B cell (primary cell): ENCODE data around the gene RPTOR. TPM values are rescaled to one million over a fixed set of nuclear protein-coding genes. Genes with fewer than 3 reads are reported as not detected.

Experiments
- ATAC-seq: fragments of 200-7000 bp; cut with Tn5 transposase; one replicate; pipeline ENCODE4 v1.10.0; 2021; ENCODE audit warnings: low read depth, mild to moderate bottlenecking, moderate number of reproducible peaks, moderate library complexity
- CTCF ChIA-PET: fragments of 350-600 bp; sonication (Branson Sonifier 250); formaldehyde crosslinking; loops from one replicate; lab custom pipeline; 2021; ENCODE audit warnings: antibody characterized with exemption, inconsistent platforms; lab: Charles Lee
- POLR2A ChIA-PET: fragments of 350-600 bp; sonication (Branson Sonifier 250); formaldehyde crosslinking; loops from one replicate; lab custom pipeline; 2021; ENCODE audit warnings: antibody characterized with exemption; lab: Charles Lee
- DNase-seq: peaks from one replicate; pipeline ENCODE4 v3.0.0; 2013
- H2AFZ ChIP-seq: 2 replicates; pipeline ENCODE4 v1.6.1; 2012; ENCODE audit warnings: mild to moderate bottlenecking, low read depth, low read length; ENCODE audit not compliant: insufficient read depth, poor library complexity, severe bottlenecking
- H3K27ac ChIP-seq, 2 donors: 1 replicate in 1 of 2; 2 replicates in 1 of 2; pipeline ENCODE4 v1.5.1; 2012 to 2013; ENCODE audit warnings: low read length in 2 of 2, mild to moderate bottlenecking in 2 of 2, moderate library complexity in 1 of 2
- H3K27me3 ChIP-seq, 4 experiments: fragments of 200-600 bp in 1 of 4; sonication (generic) in 1 of 4; replicated peaks in 1 of 4; 1 replicate in 2 of 4; 2 replicates in 2 of 4; pipeline versions ENCODE4 v1.6.1 to v1.7.0; 2013 to 2016; ENCODE audit warnings: low read length in 3 of 4, mild to moderate bottlenecking in 2 of 4, mixed read lengths in 1 of 4, moderate library complexity in 1 of 4; ENCODE audit not compliant: insufficient read depth in 4 of 4, control insufficient read depth in 3 of 4; ENCODE audit errors: control extremely low read depth in 1 of 4
- H3K36me3 ChIP-seq, 2 experiments: replicated peaks in 1 of 2; 1 replicate in 1 of 2; 2 replicates in 1 of 2; pipeline versions ENCODE4 v1.6.1 to v1.7.1; 2013; ENCODE audit warnings: low read length in 1 of 2; ENCODE audit not compliant: insufficient read depth in 2 of 2, control insufficient read depth in 1 of 2; ENCODE audit errors: control extremely low read depth in 1 of 2, extremely low read depth in 1 of 2
- H3K4me1 ChIP-seq, 2 donors: fragments of 200-600 bp in 1 of 2; sonication (generic) in 1 of 2; 1 replicate in 1 of 2; 2 replicates in 1 of 2; pipeline versions ENCODE4 v1.5.1 to v1.6.1; 2013 to 2017; ENCODE audit warnings: low read length in 2 of 2; ENCODE audit not compliant: control insufficient read depth in 2 of 2, insufficient read depth in 2 of 2
- H3K4me2 ChIP-seq: replicated peaks from 2 replicates; pipeline ENCODE3; 2012; ENCODE audit warnings: mild to moderate bottlenecking, low read depth, low read length; ENCODE audit not compliant: poor library complexity, severe bottlenecking
- H3K4me3 ChIP-seq, 5 experiments: fragments of 200-600 bp in 1 of 5; sonication (generic) in 1 of 5; 1 replicate in 3 of 5; 2 replicates in 2 of 5; pipeline versions ENCODE4 v1.5.1 to v1.7.0; 2011 to 2016; ENCODE audit warnings: low read length in 4 of 5, mild to moderate bottlenecking in 4 of 5, low read depth in 2 of 5, control low read depth in 1 of 5, moderate library complexity in 1 of 5; ENCODE audit not compliant: insufficient read depth in 1 of 5; ENCODE audit errors: control extremely low read depth in 1 of 5, extremely low read depth in 1 of 5
- H3K79me2 ChIP-seq: fragments of 200-600 bp; sonication (generic); one replicate; pipeline ENCODE4 v1.6.0; 2016; ENCODE audit warnings: low read length; ENCODE audit not compliant: control insufficient read depth, insufficient read depth
- H3K9ac ChIP-seq: fragments of 200-600 bp; sonication (generic); 2 replicates; pipeline ENCODE4 v1.6.1; 2017; ENCODE audit warnings: mild to moderate bottlenecking, low read length, moderate library complexity
- H3K9me3 ChIP-seq, 3 donors: one replicate each; pipeline versions ENCODE4 v1.6.1 to v1.7.1; 2013; ENCODE audit warnings: low read length in 2 of 3; ENCODE audit not compliant: control insufficient read depth in 2 of 3, insufficient read depth in 1 of 3; ENCODE audit errors: control extremely low read depth in 1 of 3
- H4K20me1 ChIP-seq: 2 replicates; pipeline ENCODE4 v1.6.0; 2012; ENCODE audit warnings: mild to moderate bottlenecking, low read length; ENCODE audit not compliant: insufficient read depth, control insufficient read depth, poor library complexity, severe bottlenecking
- H3K27ac Mint-ChIP-seq: one replicate; pipeline ENCODE4 v1.8.0; 2021; ENCODE audit warnings: mixed read lengths
- H3K27me3 Mint-ChIP-seq: one replicate; pipeline ENCODE4 v1.8.0; 2021; ENCODE audit warnings: mixed read lengths
- H3K4me1 Mint-ChIP-seq: one replicate; pipeline ENCODE4 v1.8.0; 2021; ENCODE audit warnings: mixed read lengths
- H3K4me3 Mint-ChIP-seq: one replicate; pipeline ENCODE4 v1.8.0; 2021; ENCODE audit warnings: mixed read lengths
- H3K9me3 Mint-ChIP-seq: one replicate; pipeline ENCODE4 v1.8.0; 2022; ENCODE audit warnings: mixed read lengths; ENCODE audit not compliant: insufficient read depth
- EZH2 ChIP-seq: IDR thresholded peaks from 2 replicates; pipeline ENCODE4 v1.6.1; 2012; ENCODE audit warnings: borderline replicate concordance, low read depth, mild to moderate bottlenecking, moderate library complexity, low read length; ENCODE audit not compliant: insufficient read depth, poor library complexity, severe bottlenecking
- WGBS: methylation state at CpG from one replicate; pipeline ENCODE4 v1.1.5; 2013; ENCODE audit warnings: missing lambda C conversion rate; ENCODE audit not compliant: insufficient coverage; 5-methylcytosine and 5-hydroxymethylcytosine counted together
- intact Hi-C: fragments of 100-400 bp; cut with micrococcal nuclease; formaldehyde crosslinking; loops from one replicate; pipeline ENCODE4 v1.10.0; 2022
- polyA plus RNA-seq: library from polyadenylated mRNA; depleted of rRNA; stranded (reverse); fragments of >200 nt; gene quantifications from 2 replicates; pipeline ENCODE4 v1.2.3, GENCODE V29; 2012
- total RNA-seq, 2 donors: library from RNA; stranded (reverse); fragments of 120-200 nt in 1 of 2; gene quantifications; 1 replicate in 1 of 2; 2 replicates in 1 of 2; pipeline versions ENCODE4 v1.2.3 to v1.2.4, GENCODE V29; 2013 to 2022
- TF ChIP-seq, protein P1 (sequence below): fragments of 200-600 bp; IDR thresholded peaks from one replicate; pipeline ENCODE4 v1.8.0; 2022; ENCODE audit warnings: antibody characterized with exemption, mild to moderate bottlenecking

Gene RPTOR
- total and polyA plus RNA-seq, 2 donors (not counting 1 experiment from before 2014, with no cell fraction given) = 13.4 to 58.8 TPM

DNA sequence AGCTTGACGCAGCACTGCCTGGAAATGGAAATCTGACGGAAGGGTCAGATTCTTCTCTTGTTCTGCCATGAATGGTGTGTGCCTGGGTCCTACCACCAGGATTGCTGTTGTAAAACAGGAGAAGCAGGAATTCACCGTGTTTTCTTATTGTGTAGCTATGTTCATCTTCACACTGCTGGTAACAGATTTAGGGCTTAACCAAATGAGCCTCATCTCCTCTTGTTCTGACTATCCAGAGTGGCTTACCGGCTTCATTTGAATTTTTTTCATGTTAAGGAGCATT, 349.7 kb downstream of the RPTOR start:
- intact Hi-C loops = no loop called here
- Mint-ChIP-seq H3K9me3 (no peaks in the 10 kb centered on the region), H3K27me3 (no peaks in the 10 kb centered on the region), H3K4me3 (no peak overlapping the region), H3K27ac (no peak overlapping the region), H3K4me1 (peaks cover 14% of the 10 kb centered on the region)
- DNase-seq (no peak), ATAC-seq (no peak)
- 100% methylated on average over 2 of the region's 4 CpGs for WGBS
- no peak overlapping the region for H3K27ac ChIP-seq
- peaks cover under 1 to 14% of the 10 kb centered on the region in 2 donors for H3K4me1 ChIP-seq
- H3K27me3 ChIP-seq = no peaks in the 10 kb centered on the region
- TF ChIP-seq, protein P1, sequence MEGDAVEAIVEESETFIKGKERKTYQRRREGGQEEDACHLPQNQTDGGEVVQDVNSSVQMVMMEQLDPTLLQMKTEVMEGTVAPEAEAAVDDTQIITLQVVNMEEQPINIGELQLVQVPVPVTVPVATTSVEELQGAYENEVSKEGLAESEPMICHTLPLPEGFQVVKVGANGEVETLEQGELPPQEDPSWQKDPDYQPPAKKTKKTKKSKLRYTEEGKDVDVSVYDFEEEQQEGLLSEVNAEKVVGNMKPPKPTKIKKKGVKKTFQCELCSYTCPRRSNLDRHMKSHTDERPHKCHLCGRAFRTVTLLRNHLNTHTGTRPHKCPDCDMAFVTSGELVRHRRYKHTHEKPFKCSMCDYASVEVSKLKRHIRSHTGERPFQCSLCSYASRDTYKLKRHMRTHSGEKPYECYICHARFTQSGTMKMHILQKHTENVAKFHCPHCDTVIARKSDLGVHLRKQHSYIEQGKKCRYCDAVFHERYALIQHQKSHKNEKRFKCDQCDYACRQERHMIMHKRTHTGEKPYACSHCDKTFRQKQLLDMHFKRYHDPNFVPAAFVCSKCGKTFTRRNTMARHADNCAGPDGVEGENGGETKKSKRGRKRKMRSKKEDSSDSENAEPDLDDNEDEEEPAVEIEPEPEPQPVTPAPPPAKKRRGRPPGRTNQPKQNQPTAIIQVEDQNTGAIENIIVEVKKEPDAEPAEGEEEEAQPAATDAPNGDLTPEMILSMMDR = no peak
- no peak for TF ChIP-seq EZH2
- H3K9ac ChIP-seq = no peak overlapping the region
- no peak overlapping the region for H3K4me2 ChIP-seq
- H3K9me3 ChIP-seq = no peaks in the 10 kb centered on the region
- ChIA-PET CTCF (no interaction called here), POLR2A (no interaction called here)
- no peak overlapping the region for H3K4me3 ChIP-seq
- H3K79me2 ChIP-seq = peaks cover 2% of the 10 kb centered on the region
- peaks cover 0 to 29% of the 10 kb centered on the region in 2 experiments for H3K36me3 ChIP-seq
- no peak overlapping the region for H2AFZ ChIP-seq
- H4K20me1 ChIP-seq = no peaks in the 10 kb centered on the region

DNA sequence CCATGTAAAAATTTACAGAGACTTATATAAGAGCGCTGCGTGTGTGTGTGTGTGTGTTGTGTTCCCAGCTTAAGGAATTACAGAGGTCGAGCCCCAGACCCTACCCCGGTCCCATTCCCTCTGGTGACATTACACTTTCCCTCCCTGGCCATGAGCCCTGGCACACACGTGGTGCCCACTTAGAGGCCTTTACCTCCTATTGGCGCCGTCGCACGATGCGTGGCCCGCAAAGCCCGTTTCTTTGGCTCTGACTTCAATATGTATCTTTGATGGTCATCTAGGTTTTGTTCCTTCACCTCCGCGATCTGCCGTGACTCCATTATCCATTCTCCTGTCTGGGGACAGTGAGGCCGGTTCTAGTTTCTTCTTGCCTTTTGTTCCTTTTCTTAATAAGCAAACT, 350.1 kb downstream of the RPTOR start:
- ATAC-seq (no peak), DNase-seq (no peak)
- Histone ChIP-seq H3K9ac (no peak overlapping the region), H3K36me3 (peaks cover 0 to 31% of the 10 kb centered on the region in 2 experiments), H2AFZ (no peak overlapping the region), H3K4me3 (no peak overlapping the region), H3K9me3 (no peaks in the 10 kb centered on the region), H4K20me1 (no peaks in the 10 kb centered on the region), H3K27me3 (no peaks in the 10 kb centered on the region), H3K4me2 (no peak overlapping the region), H3K27ac (no peak overlapping the region), H3K79me2 (no peaks in the 10 kb centered on the region), H3K4me1 (peaks cover 4 to 16% of the 10 kb centered on the region in 2 donors)
- H3K4me3 Mint-ChIP-seq = no peak overlapping the region
- whole genome bisulfite sequencing = 97% methylated on average over 11 of the region's 16 CpGs
- intact Hi-C loops = no loop called here
- H3K9me3 Mint-ChIP-seq = no peaks in the 10 kb centered on the region
- no peaks in the 10 kb centered on the region for H3K27me3 Mint-ChIP-seq
- POLR2A ChIA-PET = no interaction called here
- CTCF ChIA-PET = no interaction called here
- no peak for TF ChIP-seq EZH2
- TF ChIP-seq, protein P1 = no peak
- H3K27ac Mint-ChIP-seq = no peak overlapping the region
- H3K4me1 Mint-ChIP-seq = peaks cover 14% of the 10 kb centered on the region
